ENCODE measurements around the gene H2BK1. TPM values are rescaled to one million over a fixed set of nuclear protein-coding genes. Genes with fewer than 3 reads are reported as not detected.

The H2BK1 gene
- total and polyA plus RNA-seq, 2 donors (not counting 1 experiment from before 2014, with no cell fraction given): not detected

DNA sequence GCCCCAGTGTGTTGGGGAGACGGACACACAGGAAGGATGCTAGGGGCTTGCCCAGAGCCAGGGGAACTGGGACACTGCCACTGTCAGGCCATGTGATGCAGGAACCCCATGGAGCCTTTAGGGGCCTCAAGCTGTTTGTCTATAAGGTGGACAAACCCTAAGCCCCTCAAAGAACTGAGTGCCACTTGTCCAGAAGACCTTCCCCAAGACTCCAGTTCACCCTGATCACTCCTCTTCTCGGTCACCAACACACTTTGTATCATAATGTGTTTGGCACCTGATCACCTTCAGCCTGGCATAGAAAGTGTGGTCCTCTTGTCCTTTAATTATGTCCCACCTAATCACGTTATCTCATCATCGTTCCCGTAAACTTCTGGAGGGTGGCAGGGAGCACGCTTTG is 700 bp downstream of the H2BK1 start:
- H3K27me3 ChIP-seq (ENCODE audit: control insufficient read depth, insufficient read depth, low read length): peaks cover 28% of the 10 kb centered on the region
- no peaks in the 10 kb centered on the region for H3K4me1 ChIP-seq (ENCODE audit: control insufficient read depth, extremely low read depth, insufficient read depth, low read length)
- no peaks in the 10 kb centered on the region for H3K79me2 ChIP-seq (ENCODE audit: control insufficient read depth, insufficient read depth, low read length)
- H3K9ac ChIP-seq (ENCODE audit: insufficient read depth, low read length): no peak overlapping the region
- no peak for TF ChIP-seq EZH2 (IDR thresholded peaks at IDR 0.05; ENCODE audit: low read length, missing control alignments)
- TF ChIP-seq, protein P1, sequence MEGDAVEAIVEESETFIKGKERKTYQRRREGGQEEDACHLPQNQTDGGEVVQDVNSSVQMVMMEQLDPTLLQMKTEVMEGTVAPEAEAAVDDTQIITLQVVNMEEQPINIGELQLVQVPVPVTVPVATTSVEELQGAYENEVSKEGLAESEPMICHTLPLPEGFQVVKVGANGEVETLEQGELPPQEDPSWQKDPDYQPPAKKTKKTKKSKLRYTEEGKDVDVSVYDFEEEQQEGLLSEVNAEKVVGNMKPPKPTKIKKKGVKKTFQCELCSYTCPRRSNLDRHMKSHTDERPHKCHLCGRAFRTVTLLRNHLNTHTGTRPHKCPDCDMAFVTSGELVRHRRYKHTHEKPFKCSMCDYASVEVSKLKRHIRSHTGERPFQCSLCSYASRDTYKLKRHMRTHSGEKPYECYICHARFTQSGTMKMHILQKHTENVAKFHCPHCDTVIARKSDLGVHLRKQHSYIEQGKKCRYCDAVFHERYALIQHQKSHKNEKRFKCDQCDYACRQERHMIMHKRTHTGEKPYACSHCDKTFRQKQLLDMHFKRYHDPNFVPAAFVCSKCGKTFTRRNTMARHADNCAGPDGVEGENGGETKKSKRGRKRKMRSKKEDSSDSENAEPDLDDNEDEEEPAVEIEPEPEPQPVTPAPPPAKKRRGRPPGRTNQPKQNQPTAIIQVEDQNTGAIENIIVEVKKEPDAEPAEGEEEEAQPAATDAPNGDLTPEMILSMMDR (conservative IDR thresholded peaks at IDR 0.05 in 1 of 2, IDR thresholded peaks at IDR 0.05 in 1 of 2; ENCODE audit: low read depth in 1 of 2, low read length in 2 of 2): no peak
- no peak for DNase-seq (ENCODE audit: low read depth in 2 of 2)
- H3K36me3 ChIP-seq (ENCODE audit: control insufficient read depth, insufficient read depth, low read length): no peaks in the 10 kb centered on the region
- H3K4me2 ChIP-seq (ENCODE audit: extremely low read depth, insufficient read depth, low read length): no peak overlapping the region
- no peak overlapping the region for H3K4me3 ChIP-seq (replicated peaks in 1 of 4; ENCODE audit: control extremely low read depth in 1 of 4, insufficient read depth in 1 of 4, low read depth in 3 of 4, low read length in 4 of 4)
- H3K27ac ChIP-seq (ENCODE audit: insufficient read depth, low read length): no peak overlapping the region
- no peak overlapping the region for H2AFZ ChIP-seq (ENCODE audit: low read length)
- no peaks in the 10 kb centered on the region for H4K20me1 ChIP-seq (ENCODE audit: control insufficient read depth, extremely low read depth, insufficient read depth, low read length)
- no peaks in the 10 kb centered on the region for H3K9me3 ChIP-seq (ENCODE audit: control insufficient read depth, insufficient read depth, low read depth, low read length)

DNA sequence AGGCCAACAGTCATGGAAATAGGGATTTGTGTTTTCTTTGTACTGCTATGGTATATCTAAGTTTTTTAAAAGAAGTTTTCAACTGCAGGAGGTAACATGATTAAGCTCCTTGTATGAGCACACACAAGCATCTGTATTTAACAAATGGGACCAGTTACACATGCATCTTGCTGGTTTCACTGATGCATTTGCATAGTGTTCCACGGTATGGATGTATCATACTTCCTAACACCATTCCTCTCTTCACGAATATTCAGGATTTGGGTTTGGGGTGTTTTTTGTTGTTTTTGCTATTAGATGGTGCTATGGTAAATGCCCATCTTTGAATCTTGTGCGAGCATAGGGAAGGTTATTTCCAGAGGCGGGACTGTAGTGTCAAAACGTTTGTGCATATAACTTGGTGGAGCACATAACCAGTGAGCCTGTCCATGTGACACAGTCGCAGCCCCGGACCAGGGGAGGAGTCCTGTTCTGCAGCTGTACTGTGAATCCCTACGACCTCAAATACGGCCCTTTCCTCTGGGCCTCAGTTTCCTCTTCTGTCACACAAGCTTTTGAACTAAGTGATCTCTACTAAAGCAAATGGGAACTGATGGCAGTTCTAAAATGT is 1.9 kb downstream of the H2BK1 start:
- H3K36me3 ChIP-seq (ENCODE audit: control insufficient read depth, insufficient read depth, low read length): no peaks in the 10 kb centered on the region
- no peaks in the 10 kb centered on the region for H3K4me1 ChIP-seq (ENCODE audit: control insufficient read depth, extremely low read depth, insufficient read depth, low read length)
- no peaks in the 10 kb centered on the region for H3K9me3 ChIP-seq (ENCODE audit: control insufficient read depth, insufficient read depth, low read depth, low read length)
- no peak overlapping the region for H3K4me2 ChIP-seq (ENCODE audit: extremely low read depth, insufficient read depth, low read length)
- DNase-seq (ENCODE audit: low read depth in 2 of 2): no peak
- H3K27ac ChIP-seq (ENCODE audit: insufficient read depth, low read length): no peak overlapping the region
- H3K9ac ChIP-seq (ENCODE audit: insufficient read depth, low read length): no peak overlapping the region
- H3K79me2 ChIP-seq (ENCODE audit: control insufficient read depth, insufficient read depth, low read length): no peaks in the 10 kb centered on the region
- no peak overlapping the region for H3K4me3 ChIP-seq (replicated peaks in 1 of 4; ENCODE audit: control extremely low read depth in 1 of 4, insufficient read depth in 1 of 4, low read depth in 3 of 4, low read length in 4 of 4)
- TF ChIP-seq EZH2 (IDR thresholded peaks at IDR 0.05; ENCODE audit: low read length, missing control alignments): no peak
- TF ChIP-seq, protein P1 (conservative IDR thresholded peaks at IDR 0.05 in 1 of 2, IDR thresholded peaks at IDR 0.05 in 1 of 2; ENCODE audit: low read depth in 1 of 2, low read length in 2 of 2): no peak
- no peak overlapping the region for H2AFZ ChIP-seq (ENCODE audit: low read length)
- H4K20me1 ChIP-seq (ENCODE audit: control insufficient read depth, extremely low read depth, insufficient read depth, low read length): no peaks in the 10 kb centered on the region
- peaks cover 31% of the 10 kb centered on the region for H3K27me3 ChIP-seq (ENCODE audit: control insufficient read depth, insufficient read depth, low read length)

DNA sequence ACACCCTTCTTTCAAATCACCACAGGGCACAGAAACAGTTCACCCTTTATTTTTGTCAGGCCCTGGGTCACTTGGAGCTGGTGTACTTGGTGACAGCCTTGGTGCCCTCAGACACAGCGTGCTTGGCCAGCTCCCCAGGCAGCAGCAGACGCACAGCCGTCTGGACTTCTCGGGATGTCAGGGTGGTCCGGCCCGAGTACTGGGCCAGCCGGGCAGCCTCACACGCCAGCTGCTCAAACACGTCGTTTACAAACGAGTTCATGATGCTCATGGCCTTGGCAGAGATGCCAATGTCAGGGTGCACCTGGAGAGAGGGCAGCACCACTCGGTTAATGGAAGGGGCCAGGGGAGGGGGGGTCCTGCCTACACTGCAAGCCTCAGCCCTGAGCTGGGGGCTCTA is 2.5 kb downstream of the H2BK1 start:
- no peak overlapping the region for H3K27ac ChIP-seq (ENCODE audit: insufficient read depth, low read length)
- no peaks in the 10 kb centered on the region for H3K9me3 ChIP-seq (ENCODE audit: control insufficient read depth, insufficient read depth, low read depth, low read length)
- H3K27me3 ChIP-seq (ENCODE audit: control insufficient read depth, insufficient read depth, low read length): peaks cover 33% of the 10 kb centered on the region
- no peak overlapping the region for H3K4me3 ChIP-seq (replicated peaks in 1 of 4; ENCODE audit: control extremely low read depth in 1 of 4, insufficient read depth in 1 of 4, low read depth in 3 of 4, low read length in 4 of 4)
- H3K9ac ChIP-seq (ENCODE audit: insufficient read depth, low read length): no peak overlapping the region
- H3K36me3 ChIP-seq (ENCODE audit: control insufficient read depth, insufficient read depth, low read length): no peaks in the 10 kb centered on the region
- no peaks in the 10 kb centered on the region for H3K4me1 ChIP-seq (ENCODE audit: control insufficient read depth, extremely low read depth, insufficient read depth, low read length)
- TF ChIP-seq, protein P1 (conservative IDR thresholded peaks at IDR 0.05 in 1 of 2, IDR thresholded peaks at IDR 0.05 in 1 of 2; ENCODE audit: low read depth in 1 of 2, low read length in 2 of 2): no peak
- TF ChIP-seq EZH2 (IDR thresholded peaks at IDR 0.05; ENCODE audit: low read length, missing control alignments): no peak
- no peaks in the 10 kb centered on the region for H4K20me1 ChIP-seq (ENCODE audit: control insufficient read depth, extremely low read depth, insufficient read depth, low read length)
- no peaks in the 10 kb centered on the region for H3K79me2 ChIP-seq (ENCODE audit: control insufficient read depth, insufficient read depth, low read length)
- H3K4me2 ChIP-seq (ENCODE audit: extremely low read depth, insufficient read depth, low read length): no peak overlapping the region
- H2AFZ ChIP-seq (ENCODE audit: low read length): no peak overlapping the region
- DNase-seq (ENCODE audit: low read depth in 2 of 2): no peak

Measured in fibroblast of lung (primary cell).